ENCODE measurements around the gene SEMA5B. TPM values are rescaled to one million over a fixed set of nuclear protein-coding genes. Genes with fewer than 3 reads are reported as not detected.

SEMA5B gene
- total and polyA plus RNA-seq, 9 of the 15 experiments (the other 6 are each of a cell fraction or from before 2014, with no cell fraction given), result not detected

- Histone ChIP-seq H3K4me2 (ENCODE audit: insufficient read depth, low read length) (no peak overlapping the region), H3K9ac (ENCODE audit: insufficient read depth in 1 of 2, low read depth in 2 of 2, low read length in 2 of 2) (no peak overlapping the region), H3K27ac (ENCODE audit: extremely low read depth, low read depth, low read length) (no peak overlapping the region), H2AFZ (ENCODE audit: low read depth, low read length) (no peak overlapping the region), H3K27me3 (ENCODE audit: control insufficient read depth in 2 of 2, insufficient read depth in 2 of 2, low read length in 2 of 2) (peaks cover 16 to 53% of the 10 kb centered on the region in 2 experiments; a peak in 3 of 5 replicates), H3K4me1 (replicated peaks in 1 of 2; ENCODE audit: control insufficient read depth in 2 of 2, insufficient read depth in 2 of 2, low read length in 2 of 2) (no peaks in the 10 kb centered on the region; a peak in 1 of 5 replicates), H3K4me3 (no peak overlapping the region), H3K9me1 (ENCODE audit: control insufficient read depth, insufficient read depth, low read length) (no peaks in the 10 kb centered on the region), H3K9me3 (replicated peaks; ENCODE audit: control insufficient read depth, insufficient read depth, low read depth, low read length) (no peaks in the 10 kb centered on the region), H3K36me3 (ENCODE audit: control insufficient read depth, insufficient read depth, low read length) (no peaks in the 10 kb centered on the region), H4K20me1 (replicated peaks; ENCODE audit: control insufficient read depth, insufficient read depth, low read length) (no peaks in the 10 kb centered on the region), H3K79me2 (ENCODE audit: control insufficient read depth, insufficient read depth, low read length) (no peaks in the 10 kb centered on the region)
- CTCF ChIA-PET (ENCODE audit: low intra/inter-chr PET ratio), result no interaction called here
- DNase-seq (ENCODE audit: extremely low read depth in 1 of 4, low spot score in 3 of 4) (no peak), FAIRE-seq (no peak), ATAC-seq (no peak)
- intact Hi-C loops (cut with micrococcal nuclease), result loop anchor here (10.0 kb wide), 1 partner anchor 174 kb away; no protein-coding TSS in a partner anchor
- WGBS (ENCODE audit: insufficient coverage, low coverage, missing lambda C conversion rate), result 0% methylated on average over 15 of the region's 24 CpGs
- in situ Hi-C loops (cut with MboI), result no loop called here
- POLR2A ChIA-PET, result interaction anchor here (1.1 kb wide), 1 partner anchor 9 kb away, joined by 3 read pairs; no protein-coding TSS in a partner anchor
- TF ChIP-seq NCOA6 (IDR thresholded peaks at IDR 0.05) (no peak), PHF21A (IDR thresholded peaks at IDR 0.05; ENCODE audit: borderline replicate concordance, low read depth) (no peak), SAFB2 (IDR thresholded peaks at IDR 0.05; ENCODE audit: borderline replicate concordance, low read depth, low read length, severe bottlenecking) (no peak)
- BruUV-seq (replicated peaks), result no TSS peak
Measured at GRCh38 chr3:122928396-122929187, 99.0 kb downstream of the SEMA5B start.

- no peak for DNase-seq (ENCODE audit: extremely low read depth in 1 of 4, low spot score in 3 of 4)
- Histone ChIP-seq H3K4me3 (no peak overlapping the region), H3K4me2 (ENCODE audit: insufficient read depth, low read length) (no peak overlapping the region), H4K20me1 (replicated peaks; ENCODE audit: control insufficient read depth, insufficient read depth, low read length) (no peaks in the 10 kb centered on the region), H3K79me2 (ENCODE audit: control insufficient read depth, insufficient read depth, low read length) (no peaks in the 10 kb centered on the region), H3K36me3 (ENCODE audit: control insufficient read depth, insufficient read depth, low read length) (no peaks in the 10 kb centered on the region), H3K27me3 (ENCODE audit: control insufficient read depth in 2 of 2, insufficient read depth in 2 of 2, low read length in 2 of 2) (peaks cover 16 to 62% of the 10 kb centered on the region in 2 experiments; a peak in 3 of 5 replicates), H3K9ac (ENCODE audit: insufficient read depth in 1 of 2, low read depth in 2 of 2, low read length in 2 of 2) (no peak overlapping the region), H3K4me1 (replicated peaks in 1 of 2; ENCODE audit: control insufficient read depth in 2 of 2, insufficient read depth in 2 of 2, low read length in 2 of 2) (no peaks in the 10 kb centered on the region; a peak in 1 of 5 replicates), H2AFZ (ENCODE audit: low read depth, low read length) (no peak overlapping the region), H3K27ac (ENCODE audit: extremely low read depth, low read depth, low read length) (no peak overlapping the region), H3K9me1 (ENCODE audit: control insufficient read depth, insufficient read depth, low read length) (no peaks in the 10 kb centered on the region), H3K9me3 (replicated peaks; ENCODE audit: control insufficient read depth, insufficient read depth, low read depth, low read length) (no peaks in the 10 kb centered on the region)
- FAIRE-seq, result no peak
- POLR2A ChIA-PET, result interaction anchor here (0.6 kb wide), 1 partner anchor 98 kb away, joined by 3 read pairs; no protein-coding TSS in a partner anchor
- intact Hi-C loops (cut with micrococcal nuclease) (loop anchor here (10.0 kb wide), 1 partner anchor 173 kb away; no protein-coding TSS in a partner anchor), in situ Hi-C loops (cut with MboI) (no loop called here)
- no TSS peak for BruUV-seq (replicated peaks)
- CTCF ChIA-PET (ENCODE audit: low intra/inter-chr PET ratio), result no interaction called here
- no peak; the same call in 2 of the 3 replicates for ATAC-seq
- WGBS (ENCODE audit: insufficient coverage, low coverage, missing lambda C conversion rate), result 0% methylated on average over 9 of the region's 10 CpGs
- TF ChIP-seq MAZ (CRISPR knock-in tag; conservative IDR thresholded peaks at IDR 0.05 in 1 of 2, IDR thresholded peaks at IDR 0.05 in 1 of 2) (no peak), PHF8 (IDR thresholded peaks at IDR 0.05; ENCODE audit: borderline replicate concordance, low read length) (no peak), SAFB (IDR thresholded peaks at IDR 0.05; ENCODE audit: borderline replicate concordance, low read depth, low read length) (no peak), RBBP5 (IDR thresholded peaks at IDR 0.05; ENCODE audit: borderline replicate concordance, insufficient read depth, low read length, poor library complexity, severe bottlenecking) (no peak), MCM3 (IDR thresholded peaks at IDR 0.05) (no peak), ZNF586 (CRISPR knock-in tag; conservative IDR thresholded peaks at IDR 0.05) (no peak), ARHGAP35 (IDR thresholded peaks at IDR 0.05; ENCODE audit: partially characterized antibody) (no peak), BCLAF1 (IDR thresholded peaks at IDR 0.05; ENCODE audit: borderline replicate concordance in 1 of 2, control insufficient read depth in 1 of 2, low read depth in 2 of 2, low read length in 1 of 2) (no peak)
Measured at GRCh38 chr3:122927726-122928125, 99.8 kb downstream of the SEMA5B start.

Measured in K562 (cell line).